ENCODE data around the gene TAL1.

The TAL1 gene

DNA sequence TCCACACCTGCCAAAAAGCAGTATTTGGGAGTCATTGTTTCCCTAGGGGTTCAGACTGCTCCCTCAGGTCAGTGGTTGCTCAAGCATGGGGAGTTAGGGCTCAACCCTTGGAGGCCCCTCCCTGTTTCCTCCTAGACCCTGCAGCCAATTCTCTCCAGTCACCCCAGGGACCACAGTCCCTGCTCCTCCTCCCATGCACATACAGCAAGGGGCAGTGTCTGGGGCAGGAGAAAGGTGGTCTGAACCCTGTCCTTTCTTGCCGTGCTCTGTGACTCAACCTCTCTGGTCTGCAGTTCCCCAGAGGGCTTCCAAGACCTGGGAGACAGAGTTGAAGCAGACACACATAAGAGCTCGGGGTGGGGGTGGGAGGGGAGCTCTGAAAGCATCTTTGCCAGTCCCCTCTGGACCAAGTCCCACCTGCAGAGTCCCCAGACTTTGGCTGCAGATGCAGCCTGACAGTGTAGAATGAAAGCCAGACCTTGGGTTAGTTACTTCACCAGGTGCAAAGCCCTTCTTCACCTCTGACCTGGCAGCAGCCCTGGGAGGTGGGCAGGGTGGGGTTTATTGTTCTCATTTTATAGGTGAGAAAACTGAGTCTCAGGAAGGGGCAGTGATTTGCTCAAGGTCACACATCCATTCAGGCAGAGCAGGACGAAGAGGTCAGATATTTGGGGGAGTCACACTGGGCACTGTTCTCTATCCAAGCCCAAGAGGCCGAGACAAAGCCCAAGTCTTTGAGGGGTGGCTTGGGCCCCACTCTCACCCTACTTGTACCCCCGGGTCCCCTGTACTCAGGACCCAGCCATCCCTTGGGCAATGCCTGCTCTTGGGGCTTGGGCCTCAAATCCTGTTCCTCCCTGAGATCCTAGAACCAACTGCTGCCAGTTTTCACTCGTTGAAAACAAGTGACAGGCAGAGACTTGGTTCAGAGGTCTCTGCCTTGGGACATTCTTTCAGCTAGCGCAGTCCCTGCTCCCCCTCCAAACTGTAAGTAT, 42.9 kb downstream of the TAL1 start:
- DNase-seq (ENCODE audit: low read depth, low spot score) = no peak

DNA sequence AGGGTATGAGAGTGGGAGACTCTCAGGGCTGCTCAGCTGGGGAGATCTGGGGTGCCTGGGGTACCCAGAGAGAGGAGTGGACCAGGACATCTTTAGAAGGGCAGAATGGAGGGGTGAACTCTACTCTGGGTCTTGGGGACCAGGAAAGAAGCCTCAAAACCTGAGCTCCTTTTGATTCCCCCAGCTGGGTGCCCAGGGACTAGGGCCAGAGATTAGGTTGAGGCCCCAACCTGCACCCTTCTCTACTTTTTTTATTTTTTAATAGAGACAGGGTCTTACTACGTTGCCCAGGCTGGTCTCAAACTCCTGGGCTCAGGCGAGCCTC, 44.1 kb downstream of the TAL1 start:
- DNase-seq (ENCODE audit: low read depth, low spot score) = no peak

DNA sequence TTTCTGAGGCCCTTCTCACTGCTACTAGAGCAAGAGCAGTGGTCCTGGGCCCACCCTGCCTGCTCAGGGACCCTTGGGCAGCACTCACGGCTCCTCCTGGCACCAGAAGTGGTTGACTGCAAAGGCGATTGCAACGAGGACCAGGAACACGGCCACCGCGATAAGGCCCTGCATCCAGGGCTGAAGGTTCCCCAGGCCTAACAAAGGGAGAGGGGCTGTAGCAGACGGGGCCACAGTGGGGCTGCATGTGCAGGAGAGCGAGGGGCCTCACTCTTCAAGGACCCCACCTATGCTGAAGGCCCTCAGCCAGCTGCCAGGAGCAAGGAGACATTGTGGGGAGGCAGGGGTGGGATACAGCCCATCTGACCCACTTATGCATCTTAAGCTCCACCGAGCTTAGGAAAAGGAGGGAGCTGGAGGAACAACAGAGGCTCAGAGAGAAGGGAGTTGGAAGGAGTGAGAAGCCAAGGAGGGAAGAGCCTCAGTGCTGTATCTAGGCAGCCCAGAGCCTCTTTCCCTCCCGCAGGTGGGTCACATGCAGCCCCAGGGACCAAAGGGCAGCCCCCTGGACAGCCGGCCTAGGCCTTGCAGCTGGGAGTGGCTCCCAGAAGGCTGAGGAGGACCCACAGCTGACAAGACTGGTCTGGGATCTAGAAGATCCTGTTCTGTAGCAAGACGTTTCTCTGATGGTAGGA, 44.6 kb downstream of the TAL1 start:
- no peak for DNase-seq (ENCODE audit: low read depth, low spot score)

DNA sequence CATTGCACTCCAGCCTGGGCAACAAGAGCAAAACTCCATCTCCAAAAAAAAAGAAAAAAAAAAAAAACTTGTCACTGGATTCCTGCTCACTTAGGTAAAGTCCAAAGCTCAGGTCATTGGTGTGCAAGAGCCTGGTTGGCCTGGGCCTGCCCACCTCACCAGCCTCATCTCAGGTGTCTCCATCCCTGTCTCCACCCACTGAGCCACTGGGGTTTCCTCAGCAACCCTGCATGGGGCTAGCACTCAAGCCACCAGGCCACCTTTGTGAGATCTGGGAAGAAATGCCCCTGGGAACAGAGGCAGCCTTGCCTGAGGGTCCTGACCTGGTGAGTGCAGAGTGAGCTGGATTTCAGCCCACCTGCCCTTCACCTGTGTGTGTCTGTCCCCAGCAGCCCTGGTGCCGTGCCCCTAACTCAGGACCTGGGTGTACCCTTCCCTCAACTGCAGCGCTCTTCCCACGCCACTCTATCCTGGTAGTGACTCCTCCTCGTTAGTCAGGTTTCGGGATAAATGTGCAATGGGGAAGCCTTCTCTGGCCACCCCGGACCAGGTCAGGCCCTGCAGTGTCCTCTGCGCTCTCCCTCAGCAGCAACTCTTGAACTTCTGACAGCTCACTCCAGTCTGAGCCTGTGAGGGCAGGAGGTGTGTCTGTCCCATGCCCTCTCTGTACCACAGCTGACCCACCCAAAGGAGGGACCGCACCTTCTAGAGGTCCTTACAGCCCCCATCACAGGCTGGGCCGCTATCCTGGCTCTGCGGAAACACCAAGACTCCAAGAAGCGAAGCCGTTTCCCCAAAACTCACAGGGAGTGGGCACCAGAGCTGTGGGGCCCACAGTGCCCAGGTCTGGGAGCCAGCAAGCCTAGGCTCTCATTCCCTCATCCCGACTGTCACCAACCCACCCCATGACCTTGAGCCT, 45.5 kb downstream of the TAL1 start:
- no peak for DNase-seq (ENCODE audit: low read depth, low spot score)

DNA sequence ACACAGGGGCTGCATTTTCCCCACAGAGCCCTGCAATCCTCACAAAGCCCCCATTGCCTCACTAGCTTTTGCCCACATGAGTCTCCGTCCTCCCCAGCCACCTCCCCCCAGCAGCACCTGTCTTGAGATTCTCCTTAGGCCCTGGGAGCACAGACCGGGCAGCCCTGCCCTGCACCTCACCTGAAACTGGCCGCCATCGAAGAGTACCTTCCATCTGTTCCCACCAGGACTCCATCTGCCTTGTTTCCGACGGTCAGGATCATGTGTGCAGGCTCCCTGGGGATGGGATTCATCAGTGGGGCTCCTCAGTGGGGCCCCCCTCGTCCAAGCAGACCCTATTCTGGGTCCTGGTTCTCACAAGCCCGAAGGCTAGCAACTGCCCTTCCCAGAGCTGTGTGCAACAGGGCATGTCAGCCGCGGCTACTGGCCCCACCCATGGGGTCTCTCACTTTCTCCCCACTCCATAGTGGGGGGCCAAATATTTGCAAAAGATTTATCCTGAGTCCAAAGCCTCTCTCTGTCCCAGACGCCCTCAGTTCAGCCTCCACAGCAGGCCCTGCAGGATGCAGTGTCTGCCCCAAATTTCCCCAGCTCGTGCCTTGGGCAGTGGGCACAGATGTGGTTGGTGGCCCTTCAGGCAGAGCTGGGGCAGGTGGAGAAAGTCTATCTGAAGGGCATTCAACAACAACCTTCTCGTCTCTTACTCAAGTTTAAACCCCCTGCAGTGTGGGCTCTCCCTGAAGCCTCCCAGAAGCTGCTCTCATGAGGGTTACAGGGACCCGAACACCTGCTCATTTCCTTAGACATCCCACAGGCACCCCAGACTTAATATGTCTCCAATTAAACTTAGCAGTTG, 47.0 kb downstream of the TAL1 start:
- DNase-seq (ENCODE audit: low read depth, low spot score) = no peak

DNA sequence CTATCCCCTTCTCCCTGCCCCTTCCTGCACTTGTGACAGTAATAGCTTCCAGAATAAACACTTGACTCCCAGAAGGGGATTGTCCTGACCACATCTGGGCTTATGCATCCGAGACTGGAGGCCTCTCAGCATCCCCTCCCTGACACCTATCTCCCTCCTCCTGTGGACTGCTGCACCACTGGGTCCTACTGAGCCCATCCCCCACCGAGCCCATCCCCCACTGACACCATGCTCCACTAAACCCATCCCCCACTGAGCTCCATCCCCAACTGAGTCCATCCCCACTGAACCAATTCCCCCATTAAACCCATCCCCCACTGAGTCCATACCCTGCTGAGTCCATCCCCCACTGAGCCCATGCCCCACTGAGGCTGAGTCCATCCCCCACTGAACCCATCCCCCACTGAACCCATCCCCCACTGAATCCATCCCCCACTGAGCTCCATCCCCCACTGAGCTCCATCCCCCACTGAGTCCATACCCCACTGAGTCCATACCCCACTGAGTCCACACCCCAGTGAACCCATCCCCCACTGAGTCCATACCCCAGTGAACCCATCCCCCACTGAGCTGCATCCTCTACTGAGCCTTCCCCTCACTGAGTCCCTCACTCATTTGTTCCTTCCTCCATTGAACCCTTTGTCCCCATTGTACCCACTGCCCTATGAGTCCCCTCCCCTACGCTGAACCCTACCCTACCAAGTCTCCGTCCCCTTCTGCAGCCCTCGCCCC, 47.8 kb downstream of the TAL1 start:
- no peak for DNase-seq (ENCODE audit: low read depth, low spot score)

DNA sequence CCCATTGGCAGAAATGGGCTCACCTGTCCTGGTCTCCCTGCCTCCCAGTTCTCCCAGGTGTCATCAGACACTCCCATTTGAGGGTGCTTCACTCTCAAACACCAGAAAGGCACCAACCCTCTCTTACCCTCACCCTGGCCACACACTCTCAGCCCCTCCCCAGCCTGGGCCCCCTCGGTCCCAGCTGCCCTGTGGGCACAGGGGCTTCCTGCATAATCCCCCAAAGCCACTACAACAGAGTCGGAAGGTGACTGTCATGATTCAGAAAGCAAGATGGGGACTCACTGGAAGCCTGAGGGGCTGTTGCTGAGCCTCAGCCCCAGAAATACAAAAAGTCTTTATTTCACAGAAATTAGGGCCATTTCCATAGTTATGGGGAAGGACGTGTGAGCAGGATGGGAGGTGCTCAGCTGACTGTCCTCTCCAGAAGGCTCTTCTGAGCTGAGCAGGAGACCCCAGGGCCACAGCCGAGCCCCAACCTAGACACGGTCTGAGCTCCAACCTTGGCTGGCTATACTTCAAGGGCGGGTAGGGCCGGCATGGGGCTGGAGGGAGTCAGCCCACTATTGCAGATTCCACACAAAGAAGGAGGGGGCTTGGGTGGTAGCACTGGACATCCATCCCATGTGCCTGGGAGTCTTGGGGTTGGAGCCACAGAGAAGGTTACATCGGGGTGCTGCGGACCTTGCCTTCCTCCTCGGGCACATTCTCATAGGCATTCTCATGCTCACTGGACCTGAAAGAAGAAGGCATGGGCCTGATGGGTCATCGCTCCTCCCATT, 48.5 kb downstream of the TAL1 start:
- no peak for DNase-seq (ENCODE audit: low read depth, low spot score)

DNA sequence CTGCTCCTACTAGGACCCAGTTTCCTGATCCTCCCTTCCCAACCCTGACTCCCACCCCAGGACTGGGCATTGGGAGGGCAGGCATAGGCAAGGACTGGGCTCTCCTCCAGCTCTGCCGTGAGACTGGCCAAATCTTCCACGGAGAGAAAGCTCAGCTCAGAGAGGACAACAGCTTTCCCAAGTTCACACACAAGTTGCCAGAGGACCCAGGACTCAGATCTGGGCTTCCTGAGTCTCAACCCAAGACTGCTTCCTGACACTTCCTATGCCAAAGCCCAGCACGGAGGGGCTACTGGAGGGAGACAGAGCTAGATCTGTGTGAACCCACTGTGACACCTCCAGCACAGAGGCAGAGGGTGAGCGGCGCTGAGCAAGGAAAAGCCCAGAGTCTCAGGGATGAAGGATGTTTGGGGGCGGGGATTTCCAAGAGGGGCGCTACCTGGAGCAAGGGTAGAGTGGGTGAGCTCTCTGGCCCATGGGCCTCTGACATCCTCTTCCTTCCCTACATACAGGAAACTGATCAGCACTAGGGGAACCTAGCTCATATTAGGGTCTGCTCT, 49.3 kb downstream of the TAL1 start:
- no peak for DNase-seq (ENCODE audit: low read depth, low spot score)

DNA sequence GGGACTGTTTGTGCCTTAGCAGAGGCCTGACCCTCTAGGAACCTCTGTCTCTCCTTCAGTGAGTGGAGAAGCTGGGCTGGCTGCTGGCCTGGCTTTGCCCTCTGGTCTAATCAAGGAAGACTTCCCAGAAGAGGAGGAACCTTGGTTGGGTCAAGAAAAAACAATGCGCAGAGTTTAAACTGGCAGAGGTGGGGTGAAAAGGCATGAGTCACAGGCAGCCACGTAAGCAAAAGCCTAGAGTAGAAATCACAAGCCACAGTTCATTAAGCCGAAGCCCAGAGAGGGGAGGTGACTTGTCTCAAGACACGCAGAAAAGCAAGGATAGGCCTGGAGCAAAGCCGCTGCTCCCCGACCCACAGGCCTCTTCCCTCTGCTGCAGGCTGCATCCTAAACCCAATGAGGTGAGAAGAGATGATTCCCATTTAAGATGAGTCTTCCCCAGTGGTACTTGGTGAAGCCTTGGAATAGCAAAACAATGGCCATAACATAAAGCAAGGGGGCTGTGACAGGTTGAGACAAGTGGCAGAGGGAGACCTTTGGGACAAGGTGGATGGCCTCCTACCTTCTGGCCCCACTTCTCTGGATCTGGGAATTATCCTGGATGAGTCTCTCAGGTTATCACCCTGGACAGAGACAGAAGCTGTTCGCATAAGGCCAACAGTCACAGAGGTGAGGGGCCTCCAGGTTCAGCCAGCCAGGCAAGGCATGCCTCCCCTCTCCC, 49.9 kb downstream of the TAL1 start:
- no peak for DNase-seq (ENCODE audit: low read depth, low spot score)

DNA sequence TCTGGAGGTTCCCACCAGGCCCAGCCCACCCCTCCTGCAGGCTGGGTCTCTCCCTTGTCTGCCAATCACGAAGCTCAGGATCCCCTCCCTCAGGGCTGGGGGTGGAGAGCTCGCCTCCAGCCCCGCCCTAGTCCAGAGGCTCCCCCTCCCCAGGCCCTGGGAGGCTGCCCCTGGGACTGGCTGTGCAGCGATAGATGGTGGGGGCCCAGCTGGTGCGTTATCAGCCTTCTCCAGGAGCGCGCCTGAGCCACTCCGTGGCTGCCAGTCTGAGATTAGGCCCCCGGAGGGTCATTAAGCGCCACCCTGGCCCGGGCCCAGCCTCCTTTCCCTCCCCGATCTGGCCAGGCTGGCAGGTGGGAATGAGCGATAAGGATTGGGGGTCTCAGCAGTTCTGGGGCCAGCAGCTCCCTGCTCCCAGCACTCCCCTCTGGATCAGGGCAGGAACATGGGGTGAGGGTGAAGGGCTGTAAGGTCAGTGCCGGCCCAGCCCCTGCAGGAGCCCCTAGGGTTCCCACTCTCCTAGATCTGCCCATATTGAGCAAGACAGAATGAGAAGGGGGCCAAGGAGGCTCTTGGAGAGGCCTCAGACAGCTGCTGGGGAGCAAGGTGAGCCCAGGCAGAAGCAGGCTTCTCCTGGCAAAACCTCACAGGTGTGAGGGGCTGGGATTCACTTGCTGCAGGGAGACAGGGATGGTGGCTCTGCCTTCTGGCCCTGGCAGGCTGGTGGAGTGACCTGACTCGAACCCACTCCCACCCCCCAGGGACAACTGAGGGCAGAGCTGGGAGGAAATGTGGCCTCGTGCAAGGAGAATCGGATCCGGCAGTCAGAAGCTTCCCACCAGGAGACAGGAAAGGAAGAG, 50.7 kb downstream of the TAL1 start:
- no peak for DNase-seq (ENCODE audit: low read depth, low spot score)

DNA sequence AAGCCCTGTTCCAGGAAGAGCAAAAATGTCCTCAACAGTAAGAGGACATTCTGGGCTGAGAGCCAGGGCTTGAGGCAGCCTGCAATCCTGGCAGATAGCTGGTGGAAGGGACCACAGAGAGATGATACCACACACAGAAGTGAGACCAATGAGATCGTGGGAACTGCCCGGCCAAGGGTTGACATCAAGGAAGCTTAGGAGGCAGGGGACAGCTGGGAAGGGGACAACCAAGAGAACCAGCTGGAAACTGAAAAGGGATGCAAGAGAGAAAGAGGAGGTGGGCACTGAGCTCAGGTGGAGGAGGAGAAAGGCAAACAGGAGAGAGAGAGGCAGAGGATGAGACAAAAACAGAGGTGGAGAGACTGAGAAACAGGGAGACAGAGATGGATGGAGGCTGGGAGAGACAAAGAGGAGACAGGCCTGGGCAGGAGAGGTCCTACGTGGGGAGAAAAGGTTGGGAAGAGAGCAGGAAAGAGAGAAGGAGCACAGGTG, 51.4 kb downstream of the TAL1 start:
- DNase-seq (ENCODE audit: low read depth, low spot score) = no peak

DNA sequence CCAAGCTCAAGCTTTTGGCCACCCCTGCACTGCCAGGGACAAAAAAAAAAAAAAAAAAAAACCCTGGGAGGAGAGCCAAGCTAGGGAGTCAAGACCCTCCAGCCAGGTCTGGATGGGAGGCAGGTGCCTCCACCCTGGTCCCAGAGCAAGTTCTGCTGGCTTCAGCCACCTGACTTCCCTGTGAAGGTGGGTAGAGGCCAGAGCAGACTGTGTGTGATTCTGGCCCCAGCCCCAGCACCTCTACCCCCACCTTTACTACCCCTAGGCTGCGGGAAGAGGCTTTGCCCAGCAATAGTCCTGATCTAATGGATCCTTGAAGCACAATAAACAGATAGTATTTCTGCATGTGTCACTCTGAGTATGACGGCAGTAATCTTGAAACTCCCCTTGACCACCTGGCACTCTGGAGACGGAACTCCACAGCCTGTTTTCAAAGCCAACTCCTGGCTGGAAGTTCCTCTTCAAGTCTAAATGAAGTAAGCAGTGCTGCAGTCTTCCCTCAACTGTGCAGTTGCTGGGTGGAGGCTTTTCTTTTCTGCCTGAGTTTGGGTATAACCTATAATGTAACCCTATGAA, 51.9 kb downstream of the TAL1 start:
- DNase-seq (ENCODE audit: low read depth, low spot score) = no peak

DNA sequence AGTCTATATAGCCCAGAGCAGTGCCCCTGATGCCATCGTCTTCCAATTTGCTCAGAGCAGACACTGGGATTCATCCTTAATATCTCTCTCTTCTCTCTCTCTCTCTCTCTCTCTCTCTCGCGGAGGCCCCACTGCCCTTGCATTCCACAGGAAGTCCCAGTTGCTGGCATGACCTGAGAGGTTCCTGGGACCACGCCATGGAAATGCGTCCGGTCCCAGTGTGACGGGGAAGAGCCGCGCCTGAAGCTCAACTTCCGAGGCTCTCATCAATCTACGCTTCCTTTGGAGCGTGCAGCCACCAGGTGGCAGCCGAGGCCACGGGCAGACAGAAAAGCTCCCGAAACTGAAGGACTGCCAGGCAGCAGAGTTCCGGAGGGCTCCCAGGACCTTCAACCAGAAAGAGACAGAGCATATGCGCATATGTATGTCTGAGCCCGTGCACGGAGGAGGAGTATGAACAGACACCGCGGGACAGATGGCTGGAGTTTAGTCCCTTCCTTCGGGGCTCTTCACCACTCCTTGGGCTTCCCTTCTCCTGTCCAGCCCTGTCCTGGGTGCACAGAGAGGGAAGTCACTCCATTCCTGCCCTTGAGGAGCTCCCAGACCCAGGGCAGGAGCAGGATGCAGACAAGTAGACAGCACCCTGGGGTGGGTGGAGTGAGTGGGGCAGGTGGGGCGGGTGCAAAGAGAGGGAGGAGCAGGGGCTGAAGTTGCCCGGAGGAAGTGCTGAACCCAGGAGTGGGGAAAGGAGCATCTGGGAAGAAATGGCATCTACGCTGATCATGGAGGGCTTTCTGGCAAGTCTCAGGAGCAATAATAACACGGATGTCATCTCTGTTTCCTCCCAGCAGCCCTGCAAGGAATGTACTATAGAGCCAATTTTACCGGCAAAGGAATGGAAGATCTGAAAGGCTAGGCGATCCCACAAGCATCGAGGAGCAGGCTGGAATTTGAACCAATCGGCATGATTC, 52.7 kb downstream of the TAL1 start:
- DNase-seq (ENCODE audit: low read depth, low spot score) = peak; percentile 59

DNA sequence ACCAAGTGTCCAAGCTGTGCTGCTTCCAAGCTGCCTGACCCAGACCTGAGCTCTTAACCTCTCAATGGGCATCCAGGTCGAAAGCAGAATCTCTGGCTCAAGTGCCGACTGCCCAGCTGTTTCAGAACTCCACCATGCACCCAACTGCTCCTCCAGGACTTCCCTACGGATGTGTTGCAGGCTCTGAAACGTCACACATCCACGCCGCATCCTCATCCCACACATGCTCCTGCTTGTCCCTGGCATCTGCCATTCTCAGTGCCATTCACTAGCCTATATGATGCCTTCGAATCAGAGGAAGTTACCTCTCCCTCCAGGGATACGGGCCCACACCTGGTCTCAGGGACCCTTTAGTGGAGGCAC, 53.4 kb downstream of the TAL1 start:
- no peak for DNase-seq (ENCODE audit: low read depth, low spot score)

DNA sequence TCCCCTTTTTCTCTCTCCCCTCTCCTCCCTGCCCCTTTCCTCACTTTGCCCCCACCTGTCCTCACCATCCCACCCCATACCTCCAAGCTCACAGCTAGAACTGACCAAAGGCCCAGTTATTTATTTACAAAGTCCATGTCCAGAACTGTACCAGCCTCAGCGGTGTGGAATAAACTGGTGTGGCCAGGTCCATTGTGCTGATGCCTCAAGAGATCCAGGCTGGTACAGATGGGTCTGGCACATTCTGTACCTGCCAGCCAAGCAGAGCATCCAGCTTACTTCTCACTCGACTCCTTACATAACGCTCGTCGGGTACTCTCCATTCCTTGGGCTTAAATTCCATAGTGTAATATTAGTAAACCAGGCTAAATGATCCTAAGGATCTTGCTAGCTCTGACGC, 54.0 kb downstream of the TAL1 start:
- no peak for DNase-seq (ENCODE audit: low read depth, low spot score)
